SK-N-SH treated with all-trans-retinoic acid at 6 μM for 48 hours (cell line): ENCODE measurements around the gene KIFC3.

Experiments used
- ATAC-seq: fragments of 200-7000 bp; cut with Tn5 transposase; 3 replicates; pipeline ENCODE4 v1.9.1; 2020; ENCODE audit warnings: mild to moderate bottlenecking, moderate library complexity
- ARNTL ChIP-seq: fragments of 450-650 bp; formaldehyde crosslinking; IDR thresholded peaks from 2 replicates; pipeline ENCODE4 v1.5.0; 2020; ENCODE audit warnings: low read depth, mild to moderate bottlenecking, moderate library complexity, borderline replicate concordance
- CSDC2 ChIP-seq: fragments of 250-450 bp; sonication (Bioruptor Pico); IDR thresholded peaks from 2 replicates; pipeline ENCODE4 v1.5.0; 2020; ENCODE audit warnings: mild to moderate bottlenecking, moderate library complexity
- ESRRG ChIP-seq: fragments of 250-450 bp; sonication (Bioruptor Pico); IDR thresholded peaks from 2 replicates; pipeline ENCODE4 v1.6.1; 2021; ENCODE audit warnings: mild to moderate bottlenecking
- GLIS3 ChIP-seq: fragments of 250-450 bp; sonication (Bioruptor Pico); IDR thresholded peaks from 2 replicates; pipeline ENCODE4 v1.5.0; 2020; ENCODE audit warnings: mild to moderate bottlenecking, moderate library complexity
- ISL1 ChIP-seq: fragments of 250-450 bp; sonication (Bioruptor Pico); IDR thresholded peaks from 2 replicates; pipeline ENCODE4 v2.1.2; 2022; ENCODE audit warnings: mild to moderate bottlenecking, moderate library complexity
- OSR1 ChIP-seq: fragments of 250-450 bp; sonication (Bioruptor Pico); IDR thresholded peaks from 2 replicates; pipeline ENCODE4 v1.8.0; 2022; ENCODE audit warnings: moderate library complexity, mild to moderate bottlenecking, inconsistent platforms
- PATZ1 ChIP-seq: fragments of 250-450 bp; sonication (Bioruptor Pico); IDR thresholded peaks from 2 replicates; pipeline ENCODE4 v1.8.0; 2020; ENCODE audit warnings: mild to moderate bottlenecking, moderate library complexity, borderline replicate concordance
- POU6F1 ChIP-seq: fragments of 250-450 bp; sonication (Bioruptor Pico); IDR thresholded peaks from 2 replicates; pipeline ENCODE4 v1.8.0; 2021; ENCODE audit warnings: low read depth, mild to moderate bottlenecking, moderate library complexity, borderline replicate concordance
- PPARA ChIP-seq: fragments of 250-450 bp; sonication (Bioruptor Pico); IDR thresholded peaks from 2 replicates; pipeline ENCODE4 v1.5.0; 2020; ENCODE audit warnings: mild to moderate bottlenecking, borderline replicate concordance
- SNAI2 ChIP-seq: fragments of 250-450 bp; sonication (Bioruptor Pico); IDR thresholded peaks from 2 replicates; pipeline ENCODE4 v1.5.0; 2020; ENCODE audit warnings: mild to moderate bottlenecking, moderate library complexity
- TCF4 ChIP-seq: fragments of 250-450 bp; sonication (Bioruptor Pico); IDR thresholded peaks from 2 replicates; pipeline ENCODE4 v1.8.0; 2021; ENCODE audit warnings: mild to moderate bottlenecking, moderate library complexity, borderline replicate concordance
- TOX ChIP-seq: fragments of 250-450 bp; sonication (Bioruptor Pico); IDR thresholded peaks from 2 replicates; pipeline ENCODE4 v1.8.0; 2021; ENCODE audit warnings: mild to moderate bottlenecking, moderate library complexity, borderline replicate concordance
- ZC3H10 ChIP-seq: fragments of 250-450 bp; sonication (Bioruptor Pico); IDR thresholded peaks from 2 replicates; pipeline ENCODE4 v1.5.1; 2021; ENCODE audit warnings: mild to moderate bottlenecking, moderate library complexity
- ZFP30 ChIP-seq: fragments of 450-650 bp; formaldehyde crosslinking; IDR thresholded peaks from 2 replicates; pipeline ENCODE4 v1.5.0; 2022; ENCODE audit warnings: mild to moderate bottlenecking, moderate library complexity
- ZNF565 ChIP-seq: fragments of 450-650 bp; formaldehyde crosslinking; conservative IDR thresholded peaks from 2 replicates; pipeline ENCODE4 v1.5.0; 2020; ENCODE audit warnings: low read depth, mild to moderate bottlenecking, moderate library complexity
- ZNF8 ChIP-seq: fragments of 450-650 bp; formaldehyde crosslinking; IDR thresholded peaks from 2 replicates; pipeline ENCODE4 v1.5.0; 2020; ENCODE audit warnings: mild to moderate bottlenecking, moderate library complexity
- TF ChIP-seq, protein P1 (sequence below): fragments of 250-450 bp; sonication (Bioruptor Pico); IDR thresholded peaks from 2 replicates; pipeline ENCODE4 v1.5.0; 2020; ENCODE audit warnings: mild to moderate bottlenecking, moderate library complexity
- TF ChIP-seq, protein P2 (sequence below): fragments of 250-450 bp; sonication (Bioruptor Pico); IDR thresholded peaks from 2 replicates; pipeline ENCODE4 v1.5.1; 2020; ENCODE audit warnings: low read depth, mild to moderate bottlenecking, moderate library complexity
- TF ChIP-seq, protein P3 (sequence below): fragments of 250-450 bp; sonication (Bioruptor Pico); IDR thresholded peaks from 2 replicates; pipeline ENCODE4 v1.5.1; 2021; ENCODE audit warnings: mild to moderate bottlenecking, moderate library complexity

The KIFC3 gene

DNA sequence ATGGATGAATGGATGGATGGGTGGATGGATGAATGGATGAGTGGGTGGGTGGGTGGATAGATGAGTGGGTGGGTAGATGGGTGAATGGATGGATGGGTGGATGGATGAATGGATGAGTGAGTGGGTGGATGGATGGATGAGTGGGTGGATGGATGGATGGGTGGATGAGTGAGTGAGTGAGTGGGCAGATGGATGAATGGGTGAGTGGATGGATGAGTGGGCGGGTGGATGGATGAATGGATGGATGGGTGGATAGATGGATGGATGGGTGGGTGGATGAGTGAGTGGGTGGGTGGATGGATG is 73.2 kb downstream of the KIFC3 start (continued):
- TF ChIP-seq PATZ1 = no peak
- TF ChIP-seq TOX (CRISPR knock-in tag) = no peak
- TF ChIP-seq PPARA = no peak
- TF ChIP-seq ZNF8 (CRISPR knock-in tag) = no peak

- TF ChIP-seq ISL1 (no peak), POU6F1 (CRISPR knock-in tag) (no peak), ARNTL (CRISPR knock-in tag) (no peak), ZNF565 (no peak), CSDC2 (CRISPR knock-in tag) (no peak), ESRRG (CRISPR knock-in tag) (no peak), ZC3H10 (no peak), ZFP30 (CRISPR knock-in tag) (no peak), PPARA (no peak)
- TF ChIP-seq, protein P1, sequence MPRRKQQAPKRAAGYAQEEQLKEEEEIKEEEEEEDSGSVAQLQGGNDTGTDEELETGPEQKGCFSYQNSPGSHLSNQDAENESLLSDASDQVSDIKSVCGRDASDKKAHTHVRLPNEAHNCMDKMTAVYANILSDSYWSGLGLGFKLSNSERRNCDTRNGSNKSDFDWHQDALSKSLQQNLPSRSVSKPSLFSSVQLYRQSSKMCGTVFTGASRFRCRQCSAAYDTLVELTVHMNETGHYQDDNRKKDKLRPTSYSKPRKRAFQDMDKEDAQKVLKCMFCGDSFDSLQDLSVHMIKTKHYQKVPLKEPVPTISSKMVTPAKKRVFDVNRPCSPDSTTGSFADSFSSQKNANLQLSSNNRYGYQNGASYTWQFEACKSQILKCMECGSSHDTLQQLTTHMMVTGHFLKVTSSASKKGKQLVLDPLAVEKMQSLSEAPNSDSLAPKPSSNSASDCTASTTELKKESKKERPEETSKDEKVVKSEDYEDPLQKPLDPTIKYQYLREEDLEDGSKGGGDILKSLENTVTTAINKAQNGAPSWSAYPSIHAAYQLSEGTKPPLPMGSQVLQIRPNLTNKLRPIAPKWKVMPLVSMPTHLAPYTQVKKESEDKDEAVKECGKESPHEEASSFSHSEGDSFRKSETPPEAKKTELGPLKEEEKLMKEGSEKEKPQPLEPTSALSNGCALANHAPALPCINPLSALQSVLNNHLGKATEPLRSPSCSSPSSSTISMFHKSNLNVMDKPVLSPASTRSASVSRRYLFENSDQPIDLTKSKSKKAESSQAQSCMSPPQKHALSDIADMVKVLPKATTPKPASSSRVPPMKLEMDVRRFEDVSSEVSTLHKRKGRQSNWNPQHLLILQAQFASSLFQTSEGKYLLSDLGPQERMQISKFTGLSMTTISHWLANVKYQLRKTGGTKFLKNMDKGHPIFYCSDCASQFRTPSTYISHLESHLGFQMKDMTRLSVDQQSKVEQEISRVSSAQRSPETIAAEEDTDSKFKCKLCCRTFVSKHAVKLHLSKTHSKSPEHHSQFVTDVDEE (CRISPR knock-in tag) = no peak
- TF ChIP-seq, protein P2, sequence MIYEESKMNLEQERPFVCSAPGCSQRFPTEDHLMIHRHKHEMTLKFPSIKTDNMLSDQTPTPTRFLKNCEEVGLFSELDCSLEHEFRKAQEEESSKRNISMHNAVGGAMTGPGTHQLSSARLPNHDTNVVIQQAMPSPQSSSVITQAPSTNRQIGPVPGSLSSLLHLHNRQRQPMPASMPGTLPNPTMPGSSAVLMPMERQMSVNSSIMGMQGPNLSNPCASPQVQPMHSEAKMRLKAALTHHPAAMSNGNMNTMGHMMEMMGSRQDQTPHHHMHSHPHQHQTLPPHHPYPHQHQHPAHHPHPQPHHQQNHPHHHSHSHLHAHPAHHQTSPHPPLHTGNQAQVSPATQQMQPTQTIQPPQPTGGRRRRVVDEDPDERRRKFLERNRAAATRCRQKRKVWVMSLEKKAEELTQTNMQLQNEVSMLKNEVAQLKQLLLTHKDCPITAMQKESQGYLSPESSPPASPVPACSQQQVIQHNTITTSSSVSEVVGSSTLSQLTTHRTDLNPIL (CRISPR knock-in tag) = no peak
- TF ChIP-seq, protein P3, sequence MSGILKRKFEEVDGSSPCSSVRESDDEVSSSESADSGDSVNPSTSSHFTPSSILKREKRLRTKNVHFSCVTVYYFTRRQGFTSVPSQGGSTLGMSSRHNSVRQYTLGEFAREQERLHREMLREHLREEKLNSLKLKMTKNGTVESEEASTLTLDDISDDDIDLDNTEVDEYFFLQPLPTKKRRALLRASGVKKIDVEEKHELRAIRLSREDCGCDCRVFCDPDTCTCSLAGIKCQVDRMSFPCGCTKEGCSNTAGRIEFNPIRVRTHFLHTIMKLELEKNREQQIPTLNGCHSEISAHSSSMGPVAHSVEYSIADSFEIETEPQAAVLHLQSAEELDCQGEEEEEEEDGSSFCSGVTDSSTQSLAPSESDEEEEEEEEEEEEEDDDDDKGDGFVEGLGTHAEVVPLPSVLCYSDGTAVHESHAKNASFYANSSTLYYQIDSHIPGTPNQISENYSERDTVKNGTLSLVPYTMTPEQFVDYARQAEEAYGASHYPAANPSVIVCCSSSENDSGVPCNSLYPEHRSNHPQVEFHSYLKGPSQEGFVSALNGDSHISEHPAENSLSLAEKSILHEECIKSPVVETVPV (CRISPR knock-in tag) = no peak
- TF ChIP-seq, all 23 proteins: peak for 0
- no peak for ATAC-seq
Observed at GRCh38 chr16:57728336-57729181, 73.7 kb downstream of the KIFC3 start.

DNA sequence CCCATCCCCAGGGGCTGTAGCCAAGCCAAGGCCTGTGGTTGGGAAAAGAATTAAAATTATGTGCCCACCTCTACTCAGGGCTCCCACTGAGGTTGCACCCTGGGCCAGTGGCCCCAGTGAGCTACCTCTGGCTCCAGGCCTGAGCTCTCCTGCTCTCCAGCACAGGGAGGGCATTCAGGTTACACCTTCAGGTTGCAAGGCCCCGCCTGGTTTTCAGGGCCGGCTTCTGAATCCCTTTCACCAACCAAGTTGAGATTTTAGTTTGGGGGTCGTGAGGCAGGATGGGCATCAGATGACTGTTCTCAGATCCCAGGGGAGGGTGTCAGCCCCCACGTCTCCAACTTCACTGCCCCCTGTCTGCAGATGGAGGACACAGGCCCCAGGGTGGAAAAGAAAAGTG is 74.7 kb downstream of the KIFC3 start:
- no peak for ATAC-seq
- no peak for TF ChIP-seq ZNF565
- TF ChIP-seq TCF4 = no peak
- TF ChIP-seq ISL1 = no peak
- no peak for TF ChIP-seq TOX (CRISPR knock-in tag)
- no peak for TF ChIP-seq OSR1 (CRISPR knock-in tag)
- no peak for TF ChIP-seq ZNF8 (CRISPR knock-in tag)
- TF ChIP-seq PATZ1 = no peak
- TF ChIP-seq SNAI2 (CRISPR knock-in tag) = no peak
- TF ChIP-seq, protein P2 (CRISPR knock-in tag) = no peak
- TF ChIP-seq POU6F1 (CRISPR knock-in tag) = no peak
- no peak for TF ChIP-seq GLIS3
